Lung (tissue), 12 donors: Measurements from ENCODE around the gene SLBP. TPM values are rescaled to one million over a fixed set of nuclear protein-coding genes. Genes with fewer than 3 reads are reported as not detected.

Source experiments
- ATAC-seq: fragments of 200-7000 bp; cut with Tn5 transposase; one replicate; pipeline ENCODE4 v1.9.1; 2020; ENCODE audit warnings: moderate number of reproducible peaks; ENCODE audit not compliant: insufficient read depth, low FRiP score
- DNase-seq, 3 donors: peaks; one replicate each; pipeline ENCODE4 v3.0.0-alpha.2; 2013 to 2017
- H3K27ac ChIP-seq, 2 donors: one replicate each; pipeline ENCODE4 v1.5.1; 2013; ENCODE audit warnings: mild to moderate bottlenecking in 2 of 2, moderate library complexity in 2 of 2, control low read depth in 1 of 2, inconsistent platforms in 1 of 2, low read depth in 1 of 2, low read length in 1 of 2
- H3K27me3 ChIP-seq, 3 donors: one replicate each; pipeline ENCODE4 v1.5.1; 2013; ENCODE audit warnings: low read length in 2 of 3; ENCODE audit not compliant: control insufficient read depth in 3 of 3, insufficient read depth in 3 of 3
- H3K36me3 ChIP-seq, 4 donors: one replicate each; pipeline ENCODE4 v1.5.1; 2013; ENCODE audit warnings: low read length in 4 of 4, mild to moderate bottlenecking in 1 of 4, moderate library complexity in 1 of 4; ENCODE audit not compliant: control insufficient read depth in 4 of 4, insufficient read depth in 4 of 4
- H3K4me1 ChIP-seq, 5 donors: one replicate each; pipeline ENCODE4 v1.5.1; 2013; ENCODE audit warnings: low read length in 5 of 5, mild to moderate bottlenecking in 2 of 5, moderate library complexity in 1 of 5; ENCODE audit not compliant: control insufficient read depth in 5 of 5, insufficient read depth in 5 of 5
- H3K4me3 ChIP-seq: one replicate; pipeline ENCODE4 v1.5.1; 2013; ENCODE audit warnings: mild to moderate bottlenecking, control low read depth, moderate library complexity
- H3K9ac ChIP-seq, 2 donors: one replicate each; pipeline ENCODE4 v1.5.1; 2013; ENCODE audit warnings: low read length in 2 of 2, control low read depth in 1 of 2; ENCODE audit not compliant: insufficient read depth in 1 of 2
- H3K9me3 ChIP-seq, 4 donors: one replicate each; pipeline ENCODE4 v1.5.1; 2013; ENCODE audit warnings: low read length in 3 of 4, mild to moderate bottlenecking in 1 of 4, moderate library complexity in 1 of 4; ENCODE audit not compliant: control insufficient read depth in 4 of 4, insufficient read depth in 3 of 4
- CTCF ChIP-seq: IDR thresholded peaks from 2 replicates; pipeline ENCODE4 v1.5.1; 2012; ENCODE audit warnings: mild to moderate bottlenecking; ENCODE audit errors: control extremely low read depth, extremely low read depth
- WGBS, 2 donors: extraction: QIAGEN DNeasy Blood & Tissue Kit; methylation state at CpG; one replicate each; pipeline ENCODE4 v1.1.7; 2013; 5-methylcytosine and 5-hydroxymethylcytosine counted together
- polyA plus RNA-seq, 2 donors: library from polyadenylated mRNA; stranded (reverse); fragments of 200-250 nt; gene quantifications; one replicate each; pipeline ENCODE4 v1.2.1, GENCODE V29; 2013
- total RNA-seq, 2 donors: library from RNA; depleted of rRNA in 1 of 2; stranded (reverse); fragments of >200 nt in 1 of 2; gene quantifications; one replicate each; pipeline ENCODE4 v1.2.1, GENCODE V29; 2014 to 2021
- donor health status: control.
- donor health status: control.
- donor health status: Bipolar disorder and iron deficiency.
- donor health status: healthy.
- donor health status: DM: yes; HTN: yes; CAD: no.

SLBP gene
- total and polyA plus RNA-seq, 4 donors: 34.9 to 43.2 (median 34.9) TPM

GRCh38 chr4:1748465-1748995 is 36.4 kb upstream of the SLBP start:
- TF ChIP-seq CTCF: peak; percentile 61
- Histone ChIP-seq H3K4me3 (no peak overlapping the region), H3K27me3 (no peaks in the 10 kb centered on the region), H3K27ac (no peak overlapping the region), H3K36me3 (peaks cover 0 to 9% (median 0%) of the 10 kb centered on the region in 4 donors), H3K9ac (no peak overlapping the region), H3K4me1 (peaks cover 0 to 23% (median 11%) of the 10 kb centered on the region in 5 donors), H3K9me3 (no peaks in the 10 kb centered on the region)
- WGBS, 2 donors: 2 to 3% methylated on average over 25 to 29 of the region's 29 CpGs
- peak; percentile 73 to 87 (median 78) for DNase-seq
- ATAC-seq: peak; percentile 42

GRCh38 chr4:1747603-1747967 is 35.5 kb upstream of the SLBP start:
- Histone ChIP-seq H3K4me1 (peaks cover 0 to 19% (median 2%) of the 10 kb centered on the region in 5 donors), H3K36me3 (peaks cover 0 to 9% (median 0%) of the 10 kb centered on the region in 4 donors), H3K9ac (no peak overlapping the region), H3K27me3 (no peaks in the 10 kb centered on the region), H3K9me3 (no peaks in the 10 kb centered on the region), H3K4me3 (no peak overlapping the region), H3K27ac (no peak overlapping the region)
- ATAC-seq: no peak
- WGBS, 2 donors: 85 to 87% methylated on average over 16 of the region's 16 CpGs
- no peak for TF ChIP-seq CTCF
- DNase-seq: no peak

GRCh38 chr4:1746919-1747602 is 34.9 kb upstream of the SLBP start:
- no peak for ATAC-seq
- TF ChIP-seq CTCF: no peak
- DNase-seq: no peak
- Histone ChIP-seq H3K4me3 (no peak overlapping the region), H3K27ac (no peak overlapping the region), H3K4me1 (peaks cover 0 to 14% (median 0%) of the 10 kb centered on the region in 5 donors), H3K9me3 (no peaks in the 10 kb centered on the region), H3K36me3 (peaks cover 0 to 11% (median 0%) of the 10 kb centered on the region in 4 donors), H3K9ac (no peak overlapping the region), H3K27me3 (no peaks in the 10 kb centered on the region)
- 82 to 86% methylated on average over 31 to 33 of the region's 33 CpGs for WGBS, 2 donors
